Gastrocnemius medialis (tissue), 4 donors: ENCODE data around the gene TBC1D5. TPM values are rescaled to one million over a fixed set of nuclear protein-coding genes. Genes with fewer than 3 reads are reported as not detected.

Experiments used
- ATAC-seq, 2 donors: fragments of 150-250 bp; one replicate each; pipeline ENCODE4 v1.9.1; 2016
- DNase-seq, 2 donors: peaks; one replicate each; pipeline ENCODE4 v3.0.0-alpha.2; 2019
- H3K27ac ChIP-seq, 4 donors: fragments of 200-600 bp; sonication (generic); 1 replicate in 1 of 4; 2 replicates in 3 of 4; pipeline ENCODE4 v1.5.1; 2016 to 2018; ENCODE audit warnings: mild to moderate bottlenecking in 2 of 4, moderate library complexity in 1 of 4
- H3K27me3 ChIP-seq, 3 donors: fragments of 200-600 bp; sonication (generic) in 2 of 3; 1 replicate in 1 of 3; 2 replicates in 2 of 3; pipeline versions ENCODE4 v1.5.1 to v1.6.0; 2016 to 2019; ENCODE audit warnings: mild to moderate bottlenecking in 1 of 3, moderate library complexity in 1 of 3
- H3K36me3 ChIP-seq, 2 donors: fragments of 200-600 bp; sonication (generic) in 1 of 2; one replicate each; pipeline ENCODE4 v1.5.1; 2017 to 2018
- H3K4me1 ChIP-seq, 2 donors: fragments of 200-600 bp; sonication (generic) in 1 of 2; one replicate each; pipeline ENCODE4 v1.5.1; 2016 to 2017; ENCODE audit warnings: mild to moderate bottlenecking in 2 of 2
- H3K4me3 ChIP-seq, 4 donors: fragments of 200-600 bp; sonication (generic) in 3 of 4; 1 replicate in 1 of 4; 2 replicates in 3 of 4; pipeline ENCODE4 v1.5.1; 2016 to 2019; ENCODE audit warnings: mild to moderate bottlenecking in 2 of 4
- H3K9me3 ChIP-seq, 3 donors: fragments of 200-600 bp; sonication (generic) in 2 of 3; 1 replicate in 1 of 3; 2 replicates in 2 of 3; pipeline ENCODE4 v1.5.1; 2016 to 2019
- CTCF ChIP-seq, 5 experiments: fragments of 450-650 bp in 3 of 5; fragments of 200-600 bp in 2 of 5; sonication (generic) in 2 of 5; IDR thresholded peaks in 4 of 5; conservative IDR thresholded peaks in 1 of 5; 1 replicate in 4 of 5; 2 replicates in 1 of 5; pipeline ENCODE4 v1.5.1; 2016 to 2019; ENCODE audit warnings: antibody characterized with exemption in 5 of 5, mild to moderate bottlenecking in 3 of 5, moderate library complexity in 3 of 5
- POLR2A ChIP-seq, 2 donors: fragments of 450-650 bp; IDR thresholded peaks; one replicate each; pipeline ENCODE4 v1.6.1; 2017; ENCODE audit warnings: antibody characterized with exemption in 2 of 2, mild to moderate bottlenecking in 2 of 2, moderate library complexity in 2 of 2
- in situ Hi-C, 4 donors: fragments of 200-750 bp; cut with MboI; loops; one replicate each; pipeline versions ENCODE4 v1.15.0 to v1.8.0; 2017; ENCODE audit warnings: low sequenced_read_pairs in 4 of 4
- intact Hi-C: fragments of 100-400 bp; cut with DNase I; formaldehyde crosslinking; loops from one replicate; pipeline ENCODE4 v1.15.1; 2023; ENCODE audit warnings: low total_unique reads
- total RNA-seq, 4 donors: library from RNA; depleted of rRNA; stranded (reverse); fragments of >200 nt; gene quantifications; one replicate each; pipeline versions ENCODE4 v1.1.0 to v1.2.3, GENCODE V29; 2016

Gene TBC1D5
- total RNA-seq, 4 donors from 2014 or later, result 20.3 to 34.4 (median 27.1) TPM

DNA sequence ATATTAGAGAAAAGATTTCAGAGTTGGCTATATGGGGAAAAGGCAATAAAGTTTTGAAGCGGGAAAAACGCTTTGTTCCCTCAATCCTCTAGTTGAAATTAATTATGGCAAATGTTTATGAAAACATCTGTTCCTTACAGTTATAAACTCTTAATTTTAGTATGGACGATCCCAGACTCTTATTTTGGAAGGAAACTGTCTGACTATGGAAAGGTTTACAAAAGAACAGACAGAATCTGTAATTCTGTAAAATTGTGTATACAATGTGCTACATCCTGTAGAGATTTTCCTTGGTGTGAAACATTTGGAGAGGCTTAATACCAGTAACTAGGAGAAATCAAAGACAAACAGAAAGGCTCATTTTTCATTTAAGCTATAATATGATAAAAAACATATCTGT is 311.8 kb downstream of the TBC1D5 start:
- Histone ChIP-seq H3K36me3 (no peaks in the 10 kb centered on the region), H3K27me3 (no peaks in the 10 kb centered on the region), H3K9me3 (no peaks in the 10 kb centered on the region), H3K4me1 (peaks cover 8 to 10% of the 10 kb centered on the region in 2 donors), H3K4me3 (no peak overlapping the region), H3K27ac (no peak overlapping the region)
- TF ChIP-seq POLR2A (IDR thresholded peaks at IDR 0.05), result no peak
- no peak for TF ChIP-seq CTCF (IDR thresholded peaks at IDR 0.05 in 4 of 5, conservative IDR thresholded peaks at IDR 0.05 in 1 of 5)
- in situ Hi-C loops (loop anchor here (5.0 to 25.0 kb wide), 4 partner anchors 93 to 414 kb away; no protein-coding TSS in a partner anchor), intact Hi-C loops (no loop called here)
- ATAC-seq (no peak), DNase-seq (no peak)

- Histone ChIP-seq H3K27me3 (no peaks in the 10 kb centered on the region), H3K36me3 (no peaks in the 10 kb centered on the region), H3K9me3 (no peaks in the 10 kb centered on the region), H3K4me1 (no peaks in the 10 kb centered on the region), H3K4me3 (no peak overlapping the region), H3K27ac (no peak overlapping the region)
- intact Hi-C loops, result no loop called here
- no peak for TF ChIP-seq CTCF (IDR thresholded peaks at IDR 0.05 in 4 of 5, conservative IDR thresholded peaks at IDR 0.05 in 1 of 5)
- TF ChIP-seq POLR2A (IDR thresholded peaks at IDR 0.05), result no peak
- in situ Hi-C loops, result loop anchor here (25.0 kb wide), 5 partner anchors 162 to 837 kb away; partner anchors contain the start of gene DAZL (in 2 of the 4)
- ATAC-seq, result no peak
- no peak for DNase-seq
Measured at GRCh38 chr3:17423786-17424536, 318.5 kb downstream of the TBC1D5 start.

- Histone ChIP-seq H3K27ac (no peak overlapping the region), H3K27me3 (no peaks in the 10 kb centered on the region), H3K9me3 (no peaks in the 10 kb centered on the region), H3K36me3 (no peaks in the 10 kb centered on the region), H3K4me3 (no peak overlapping the region), H3K4me1 (no peaks in the 10 kb centered on the region)
- ATAC-seq, result no peak
- intact Hi-C loops (no loop called here), in situ Hi-C loops (loop anchor here (25.0 kb wide), 5 partner anchors 160 to 835 kb away; partner anchors contain the start of gene DAZL (in 2 of the 4))
- DNase-seq, result no peak
- no peak for TF ChIP-seq CTCF (IDR thresholded peaks at IDR 0.05 in 4 of 5, conservative IDR thresholded peaks at IDR 0.05 in 1 of 5)
- TF ChIP-seq POLR2A (IDR thresholded peaks at IDR 0.05), result no peak
Measured at GRCh38 chr3:17422636-17423035, 319.8 kb downstream of the TBC1D5 start.

DNA sequence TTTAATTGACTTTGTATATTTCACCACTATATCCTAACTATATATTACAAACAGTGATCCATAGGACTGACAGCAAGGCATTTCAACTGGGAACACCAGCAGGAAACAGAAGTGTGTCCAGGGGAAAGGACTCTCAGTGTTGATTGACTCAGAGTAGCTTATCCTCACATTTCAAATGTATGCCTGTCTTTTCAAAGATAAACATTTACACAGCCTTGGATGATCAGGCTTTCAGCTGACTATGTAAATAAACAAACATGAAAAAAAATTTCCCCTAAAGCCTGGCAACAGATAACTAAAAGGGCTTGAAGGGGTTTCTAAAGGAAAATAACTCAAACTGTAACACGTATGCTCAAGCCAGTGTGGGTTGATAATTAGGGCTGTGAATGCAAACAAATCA is 321.8 kb downstream of the TBC1D5 start:
- no peak for TF ChIP-seq POLR2A (IDR thresholded peaks at IDR 0.05)
- no peak for TF ChIP-seq CTCF (IDR thresholded peaks at IDR 0.05 in 4 of 5, conservative IDR thresholded peaks at IDR 0.05 in 1 of 5)
- Histone ChIP-seq H3K36me3 (no peaks in the 10 kb centered on the region), H3K9me3 (no peaks in the 10 kb centered on the region), H3K4me3 (no peak overlapping the region), H3K27ac (no peak overlapping the region), H3K4me1 (no peaks in the 10 kb centered on the region), H3K27me3 (no peaks in the 10 kb centered on the region)
- intact Hi-C loops (no loop called here), in situ Hi-C loops (loop anchor here (25.0 kb wide), 5 partner anchors 158 to 833 kb away; partner anchors contain the start of gene DAZL (in 2 of the 4))
- ATAC-seq, result no peak
- no peak for DNase-seq
